K562 (cell line): ENCODE results near the gene PDHX. TPM values are rescaled to one million over a fixed set of nuclear protein-coding genes. Genes with fewer than 3 reads are reported as not detected.

ENCODE experiments used
- MEIS2 ChIP-seq: fragments of 450-650 bp; IDR thresholded peaks from 2 replicates; pipeline ENCODE4 v1.6.1; 2014; ENCODE audit warnings: mild to moderate bottlenecking; ENCODE audit not compliant: partially characterized antibody
- OTX1 ChIP-seq: fragments of 450-650 bp; formaldehyde crosslinking; IDR thresholded peaks from 2 replicates; pipeline ENCODE4 v1.4.0; 2022; ENCODE audit warnings: mild to moderate bottlenecking
- SP1 ChIP-seq: sonication (generic); formaldehyde crosslinking; IDR thresholded peaks from 2 replicates; pipeline ENCODE4 v1.8.1; 2022; ENCODE audit warnings: mild to moderate bottlenecking, missing genetic modification reagents
- ZNF324 ChIP-seq: fragments of 250-450 bp; sonication (Bioruptor Pico); IDR thresholded peaks from 2 replicates; pipeline ENCODE4 v1.4.0; 2020; ENCODE audit warnings: mild to moderate bottlenecking
- polyA plus RNA-seq, 8 experiments: library from polyadenylated mRNA; depleted of rRNA in 4 of 8; stranded (reverse) in 5 of 8; unstranded in 3 of 8; fragments of >200 nt; fragmentation: Nextera tagmentation in 2 of 8; fragmentation: Illumina TruSeq in 1 of 8; extraction: Ambion mirVana in 2 of 8; extraction: Trizol in 1 of 8; gene quantifications; 2 replicates each; pipeline versions ENCODE4 v1.2.1 to v1.2.3, GENCODE V29; 2011 to 2014; ENCODE audit warnings: inconsistent platforms in 1 of 8, missing spikeins in 1 of 8
- total RNA-seq, 7 experiments: library from RNA; depleted of rRNA in 6 of 7; stranded (reverse); fragments of >200 nt in 6 of 7; fragmentation: Illumina TruSeq in 2 of 7; extraction: Trizol in 2 of 7; gene quantifications; 2 replicates each; pipeline versions ENCODE4 v1.2.1 to v1.2.3, GENCODE V29; 2011 to 2021; ENCODE audit warnings: low replicate concordance in 1 of 7
- TF ChIP-seq, protein P1 (sequence below): sonication (generic); formaldehyde crosslinking; IDR thresholded peaks from 2 replicates; pipeline ENCODE4 v1.8.0; 2022; ENCODE audit warnings: missing genetic modification reagents, mild to moderate bottlenecking, borderline replicate concordance
- TF ChIP-seq, protein P2 (sequence below), 3 experiments: fragments of 200-800 bp in 1 of 3; fragments of 250-450 bp in 1 of 3; fragments of 450-650 bp in 1 of 3; sonication (Bioruptor Pico) in 1 of 3; sonication (Bioruptor generic) in 1 of 3; formaldehyde crosslinking in 1 of 3; IDR thresholded peaks; 2 replicates each; pipeline versions ENCODE4 v1.6.1 to v1.8.0; 2016 to 2022; ENCODE audit warnings: mild to moderate bottlenecking in 2 of 3, missing genetic modification characterization in 2 of 3, missing compliant biosample characterization in 1 of 3, moderate library complexity in 1 of 3
- TF ChIP-seq, protein P3 (sequence below): sonication (generic); formaldehyde crosslinking; IDR thresholded peaks from 2 replicates; pipeline ENCODE4 v1.4.0; 2020; ENCODE audit warnings: mild to moderate bottlenecking, missing genetic modification reagents

Gene PDHX
- total and polyA plus RNA-seq, 9 of the 15 experiments (the other 6 are each of a cell fraction or from before 2014, with no cell fraction given): 20.8 to 43.5 (median 31.2) TPM

DNA sequence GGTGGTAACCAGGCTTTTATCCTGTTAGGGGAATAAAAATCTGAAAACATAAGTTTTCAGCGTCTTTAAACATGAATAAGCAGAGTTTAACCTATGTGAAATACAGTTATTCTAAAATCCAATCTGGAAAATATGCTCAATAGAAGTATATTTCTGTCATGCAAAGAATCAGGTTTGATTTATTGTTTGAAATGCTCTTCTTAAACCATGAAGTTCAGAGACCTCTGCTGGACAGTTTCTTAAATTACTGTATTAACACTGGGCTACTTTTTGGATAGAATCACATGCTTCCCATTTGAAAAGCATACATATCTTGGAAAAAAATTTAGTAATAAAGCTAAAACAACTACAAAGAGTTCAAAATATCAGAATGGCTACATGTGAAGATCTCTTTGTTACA lies 25.6 kb upstream of the PDHX start (continued):
- TF ChIP-seq, protein P1, sequence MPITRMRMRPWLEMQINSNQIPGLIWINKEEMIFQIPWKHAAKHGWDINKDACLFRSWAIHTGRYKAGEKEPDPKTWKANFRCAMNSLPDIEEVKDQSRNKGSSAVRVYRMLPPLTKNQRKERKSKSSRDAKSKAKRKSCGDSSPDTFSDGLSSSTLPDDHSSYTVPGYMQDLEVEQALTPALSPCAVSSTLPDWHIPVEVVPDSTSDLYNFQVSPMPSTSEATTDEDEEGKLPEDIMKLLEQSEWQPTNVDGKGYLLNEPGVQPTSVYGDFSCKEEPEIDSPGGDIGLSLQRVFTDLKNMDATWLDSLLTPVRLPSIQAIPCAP: no peak
- no peak for TF ChIP-seq OTX1 (CRISPR knock-in tag)
- TF ChIP-seq MEIS2: peak; percentile 98
- TF ChIP-seq, protein P2, sequence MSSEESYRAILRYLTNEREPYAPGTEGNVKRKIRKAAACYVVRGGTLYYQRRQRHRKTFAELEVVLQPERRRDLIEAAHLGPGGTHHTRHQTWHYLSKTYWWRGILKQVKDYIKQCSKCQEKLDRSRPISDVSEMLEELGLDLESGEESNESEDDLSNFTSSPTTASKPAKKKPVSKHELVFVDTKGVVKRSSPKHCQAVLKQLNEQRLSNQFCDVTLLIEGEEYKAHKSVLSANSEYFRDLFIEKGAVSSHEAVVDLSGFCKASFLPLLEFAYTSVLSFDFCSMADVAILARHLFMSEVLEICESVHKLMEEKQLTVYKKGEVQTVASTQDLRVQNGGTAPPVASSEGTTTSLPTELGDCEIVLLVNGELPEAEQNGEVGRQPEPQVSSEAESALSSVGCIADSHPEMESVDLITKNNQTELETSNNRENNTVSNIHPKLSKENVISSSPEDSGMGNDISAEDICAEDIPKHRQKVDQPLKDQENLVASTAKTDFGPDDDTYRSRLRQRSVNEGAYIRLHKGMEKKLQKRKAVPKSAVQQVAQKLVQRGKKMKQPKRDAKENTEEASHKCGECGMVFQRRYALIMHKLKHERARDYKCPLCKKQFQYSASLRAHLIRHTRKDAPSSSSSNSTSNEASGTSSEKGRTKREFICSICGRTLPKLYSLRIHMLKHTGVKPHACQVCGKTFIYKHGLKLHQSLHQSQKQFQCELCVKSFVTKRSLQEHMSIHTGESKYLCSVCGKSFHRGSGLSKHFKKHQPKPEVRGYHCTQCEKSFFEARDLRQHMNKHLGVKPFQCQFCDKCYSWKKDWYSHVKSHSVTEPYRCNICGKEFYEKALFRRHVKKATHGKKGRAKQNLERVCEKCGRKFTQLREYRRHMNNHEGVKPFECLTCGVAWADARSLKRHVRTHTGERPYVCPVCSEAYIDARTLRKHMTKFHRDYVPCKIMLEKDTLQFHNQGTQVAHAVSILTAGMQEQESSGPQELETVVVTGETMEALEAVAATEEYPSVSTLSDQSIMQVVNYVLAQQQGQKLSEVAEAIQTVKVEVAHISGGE (CRISPR knock-in tag; IDR thresholded peaks at IDR 0.05): no peak
- TF ChIP-seq ZNF324 (CRISPR knock-in tag): no peak
- no peak for TF ChIP-seq SP1
- TF ChIP-seq, protein P3, sequence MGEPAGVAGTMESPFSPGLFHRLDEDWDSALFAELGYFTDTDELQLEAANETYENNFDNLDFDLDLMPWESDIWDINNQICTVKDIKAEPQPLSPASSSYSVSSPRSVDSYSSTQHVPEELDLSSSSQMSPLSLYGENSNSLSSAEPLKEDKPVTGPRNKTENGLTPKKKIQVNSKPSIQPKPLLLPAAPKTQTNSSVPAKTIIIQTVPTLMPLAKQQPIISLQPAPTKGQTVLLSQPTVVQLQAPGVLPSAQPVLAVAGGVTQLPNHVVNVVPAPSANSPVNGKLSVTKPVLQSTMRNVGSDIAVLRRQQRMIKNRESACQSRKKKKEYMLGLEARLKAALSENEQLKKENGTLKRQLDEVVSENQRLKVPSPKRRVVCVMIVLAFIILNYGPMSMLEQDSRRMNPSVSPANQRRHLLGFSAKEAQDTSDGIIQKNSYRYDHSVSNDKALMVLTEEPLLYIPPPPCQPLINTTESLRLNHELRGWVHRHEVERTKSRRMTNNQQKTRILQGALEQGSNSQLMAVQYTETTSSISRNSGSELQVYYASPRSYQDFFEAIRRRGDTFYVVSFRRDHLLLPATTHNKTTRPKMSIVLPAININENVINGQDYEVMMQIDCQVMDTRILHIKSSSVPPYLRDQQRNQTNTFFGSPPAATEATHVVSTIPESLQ (CRISPR knock-in tag): no peak
